H1 (cell line): ENCODE measurements around the gene NKX2-8. TPM values are rescaled to one million over a fixed set of nuclear protein-coding genes. Genes with fewer than 3 reads are reported as not detected.

Source experiments
- CHD7 ChIP-seq: fragments of 300-600 bp; sonication (generic); IDR thresholded peaks from 2 replicates; pipeline ENCODE4 v1.7.1; 2012; ENCODE audit warnings: low read length, moderate library complexity, mild to moderate bottlenecking, inconsistent platforms; ENCODE audit not compliant: insufficient replicate concordance
- polyA plus RNA-seq, 7 experiments: library from polyadenylated mRNA; depleted of rRNA in 3 of 7; stranded (reverse) in 5 of 7; unstranded in 2 of 7; fragments of >200 nt in 5 of 7; fragments of 200-250 nt in 2 of 7; gene quantifications; 1 replicate in 5 of 7; 2 replicates in 1 of 7; 4 replicates in 1 of 7; pipeline versions ENCODE4 v1.2.1 to v1.2.3, GENCODE V29; 2011 to 2013; ENCODE audit warnings: missing spikeins in 2 of 7, mixed read lengths in 2 of 7
- total RNA-seq: library from RNA; stranded (reverse); fragmentation: NEBNext Ultra II Directional; extraction: Animal tissue kit (Norgen Biotek cat#: 25700); gene quantifications from 2 replicates; pipeline ENCODE4 v1.2.1, GENCODE V29; 2021

The NKX2-8 gene
- total and polyA plus RNA-seq, 2 of the 8 experiments (the other 6 are each of a cell fraction or from before 2014, with no cell fraction given) = not detected

GRCh38 chr14:36619853-36620252 is 37.4 kb upstream of the NKX2-8 start (continued):
- no peak for TF ChIP-seq CHD7
